A549 (cell line): Measurements from ENCODE around the gene ANP32A. TPM values are rescaled to one million over a fixed set of nuclear protein-coding genes. Genes with fewer than 3 reads are reported as not detected.

Experiments used
- ATAC-seq, 2 experiments: fragments of 200-7000 bp in 1 of 2; fragments of >200 bp in 1 of 2; cut with Nextera tagmentation in 1 of 2; cut with Tn5 transposase in 1 of 2; 3 replicates each; pipeline versions ENCODE4 v1.8.0 to v1.9.1; 2018 to 2020; ENCODE audit warnings: mild to moderate bottlenecking in 1 of 2, moderate library complexity in 1 of 2
- CTCF ChIA-PET: fragments of 300-600 bp; sonication (Branson Sonifier 250); formaldehyde crosslinking; extraction: SDS; loops from one replicate; lab custom pipeline; 2021; ENCODE audit warnings: antibody characterized with exemption, inconsistent platforms; lab: Yijun Ruan, JAX
- POLR2A ChIA-PET: fragments of 350-600 bp; formaldehyde crosslinking; extraction: SDS; loops from one replicate; lab custom pipeline; 2021; ENCODE audit warnings: antibody characterized with exemption, inconsistent platforms; lab: Yijun Ruan, JAX
- DNase-seq, 2 experiments: peaks; one replicate each; pipeline versions ENCODE4 v3.0.0 to v3.0.0-alpha.2; 2011 to 2016; ENCODE audit warnings: low read depth in 1 of 2, low spot score in 1 of 2
- FAIRE-seq: peaks from 2 replicates; lab custom pipeline; 2011; peaks lifted over from hg19 to GRCh38; lab: Jason Lieb, UNC
- H3K27ac ChIP-seq, 2 experiments: fragments of >200 bp; sonication (Bioruptor Twin); formaldehyde crosslinking; 3 replicates each; pipeline ENCODE4 v1.5.1; 2016 to 2017
- H3K4me1 ChIP-seq: fragments of >200 bp; sonication (Bioruptor Twin); formaldehyde crosslinking; 3 replicates; pipeline ENCODE4 v1.6.1; 2016
- H3K4me2 ChIP-seq: fragments of >200 bp; sonication (Bioruptor Twin); formaldehyde crosslinking; 3 replicates; pipeline ENCODE4 v1.6.1; 2016
- H3K4me3 ChIP-seq: fragments of >200 bp; sonication (Bioruptor Twin); formaldehyde crosslinking; 3 replicates; pipeline ENCODE4 v1.5.1; 2016
- H3K9me3 ChIP-seq: fragments of >200 bp; sonication (Bioruptor Twin); formaldehyde crosslinking; 3 replicates; pipeline ENCODE4 v1.6.1; 2016
- BHLHE40 ChIP-seq: IDR thresholded peaks from 2 replicates; pipeline ENCODE4 v1.6.1; 2012; ENCODE audit warnings: low read depth, low read length, inconsistent platforms
- CBX8 ChIP-seq: fragments of 200-600 bp; sonication (generic); IDR thresholded peaks from 2 replicates; pipeline ENCODE4 v1.6.1; 2016
- CEBPB ChIP-seq, 2 experiments: fragments of >200 bp in 1 of 2; sonication (Bioruptor Twin) in 1 of 2; formaldehyde crosslinking in 1 of 2; IDR thresholded peaks; 2 replicates each; pipeline ENCODE4 v1.6.1; 2012 to 2016
- CHD2 ChIP-seq: fragments of 150-350 bp; IDR thresholded peaks from 2 replicates; pipeline ENCODE4 v1.6.1; 2014; ENCODE audit warnings: low read length; ENCODE audit not compliant: partially characterized antibody
- EHMT2 ChIP-seq: fragments of 200-600 bp; sonication (generic); IDR thresholded peaks from 2 replicates; pipeline ENCODE4 v1.6.1; 2016; ENCODE audit warnings: antibody characterized with exemption, low read depth, mild to moderate bottlenecking, moderate library complexity
- GATA3 ChIP-seq: IDR thresholded peaks from 2 replicates; pipeline ENCODE4 v1.6.1; 2012; ENCODE audit warnings: borderline replicate concordance
- HDAC2 ChIP-seq: fragments of 200-600 bp; sonication (generic); IDR thresholded peaks from 2 replicates; pipeline ENCODE4 v1.6.1; 2016
- HOXB5 ChIP-seq: fragments of 250-450 bp; sonication (Bioruptor Pico); IDR thresholded peaks from 2 replicates; pipeline ENCODE4 v1.5.0; 2020; ENCODE audit warnings: mild to moderate bottlenecking, moderate library complexity
- JUN ChIP-seq, 2 experiments: fragments of >200 bp; sonication (Bioruptor Twin); formaldehyde crosslinking; IDR thresholded peaks; 2 replicates in 1 of 2; 3 replicates in 1 of 2; pipeline ENCODE4 v1.6.1; 2016 to 2017
- JUNB ChIP-seq: fragments of >200 bp; sonication (Bioruptor Twin); formaldehyde crosslinking; IDR thresholded peaks from 2 replicates; pipeline ENCODE4 v1.6.1; 2016
- MAFK ChIP-seq: fragments of 450-650 bp; IDR thresholded peaks from 2 replicates; pipeline ENCODE4 v1.6.1; 2014; ENCODE audit not compliant: partially characterized antibody
- MAZ ChIP-seq: fragments of 150-350 bp; IDR thresholded peaks from 2 replicates; pipeline ENCODE4 v1.6.1; 2014; ENCODE audit warnings: antibody characterized with exemption, low read depth, low read length, borderline replicate concordance
- POLR2A ChIP-seq: IDR thresholded peaks from 2 replicates; pipeline ENCODE4 v1.6.1; 2012; ENCODE audit warnings: mild to moderate bottlenecking, low read length
- RARB ChIP-seq: fragments of 250-450 bp; sonication (Bioruptor Pico); IDR thresholded peaks from 2 replicates; pipeline ENCODE4 v1.8.0; 2021; ENCODE audit warnings: mild to moderate bottlenecking, moderate library complexity
- RCOR1 ChIP-seq: fragments of 150-350 bp; IDR thresholded peaks from 2 replicates; pipeline ENCODE4 v1.6.1; 2014; ENCODE audit warnings: antibody characterized with exemption, low read length, low read depth
- SREBF2 ChIP-seq: fragments of 450-650 bp; IDR thresholded peaks from 2 replicates; pipeline ENCODE4 v1.6.1; 2014; ENCODE audit warnings: mild to moderate bottlenecking, moderate library complexity
- TFCP2L1 ChIP-seq: fragments of 250-450 bp; sonication (Bioruptor Pico); IDR thresholded peaks from 2 replicates; pipeline ENCODE4 v1.5.0; 2021; ENCODE audit warnings: mild to moderate bottlenecking
- TP53 ChIP-seq: fragments of 250-450 bp; sonication (Bioruptor Pico); IDR thresholded peaks from 2 replicates; pipeline ENCODE4 v1.5.0; 2021; ENCODE audit warnings: mild to moderate bottlenecking, moderate library complexity
- ZNF302 ChIP-seq: fragments of 250-450 bp; sonication (Bioruptor Pico); IDR thresholded peaks from 2 replicates; pipeline ENCODE4 v1.9.0; 2021; ENCODE audit warnings: inconsistent platforms, mild to moderate bottlenecking, moderate library complexity
- WGBS: methylation state at CpG from one replicate; pipeline ENCODE4 v1.1.6; 2017; ENCODE audit errors: missing lambda C conversion rate; 5-methylcytosine and 5-hydroxymethylcytosine counted together
- polyA plus RNA-seq, 4 experiments: library from polyadenylated mRNA; depleted of rRNA in 3 of 4; stranded (reverse); fragments of >200 nt; fragmentation: RNase III in 1 of 4; extraction: RNeasy Plus Mini Kit Qiagen cat#74134 plus additional on column Dnase treatment in 1 of 4; gene quantifications; 2 replicates in 3 of 4; 3 replicates in 1 of 4; pipeline ENCODE4 v1.2.3, GENCODE V29; 2011 to 2017
- TF ChIP-seq, protein P1 (sequence below): fragments of 450-650 bp; IDR thresholded peaks from 2 replicates; pipeline ENCODE4 v1.6.1; 2014; ENCODE audit warnings: antibody characterized with exemption
- TF ChIP-seq, protein P2 (sequence below): fragments of >200 bp; sonication (Bioruptor Twin); formaldehyde crosslinking; IDR thresholded peaks from 3 replicates; pipeline ENCODE4 v1.5.1; 2016
- TF ChIP-seq, protein P3 (sequence below): fragments of 250-450 bp; sonication (Bioruptor Pico); IDR thresholded peaks from 2 replicates; pipeline ENCODE4 v1.5.0; 2021; ENCODE audit warnings: mild to moderate bottlenecking, moderate library complexity, borderline replicate concordance
- TF ChIP-seq, protein P4 (sequence below): fragments of 150-350 bp; IDR thresholded peaks from 2 replicates; pipeline ENCODE4 v1.6.1; 2014; ENCODE audit warnings: low read depth, mild to moderate bottlenecking, low read length

ANP32A gene
- polyA plus RNA-seq, 2 of the 4 experiments (the other 2 are of a cell fraction): 208 to 354 TPM

DNA sequence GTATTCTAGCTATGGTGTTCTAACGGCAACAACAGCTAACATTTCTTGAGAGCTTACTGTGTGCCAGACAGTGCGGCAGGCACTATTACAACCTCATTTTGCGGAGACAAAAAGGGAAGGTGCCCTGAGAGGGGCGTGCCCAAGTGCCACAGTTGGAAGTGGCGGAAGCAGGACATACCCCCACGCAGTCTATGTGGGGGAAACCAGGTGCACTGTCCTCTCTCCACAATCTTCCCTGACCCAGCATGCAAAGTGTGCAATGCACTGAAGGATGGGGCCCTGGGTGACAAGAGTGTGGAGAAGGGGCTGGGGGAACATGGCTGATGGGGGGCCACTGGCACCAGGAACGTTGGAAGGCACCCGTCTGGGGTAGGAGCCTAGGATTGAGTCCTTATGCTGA lies 8.6 kb downstream of the ANP32A start:
- Histone ChIP-seq H3K4me3 (no peak overlapping the region), H3K9me3 (no peaks in the 10 kb centered on the region), H3K27ac (no peak overlapping the region), H3K4me1 (peaks cover 40% of the 10 kb centered on the region), H3K4me2 (no peak overlapping the region)
- ATAC-seq: no peak
- FAIRE-seq: no peak
- no peak for TF ChIP-seq TFCP2L1 (CRISPR knock-in tag)
- no peak for TF ChIP-seq RARB (CRISPR knock-in tag)
- no peak for TF ChIP-seq SREBF2
- TF ChIP-seq, protein P1, sequence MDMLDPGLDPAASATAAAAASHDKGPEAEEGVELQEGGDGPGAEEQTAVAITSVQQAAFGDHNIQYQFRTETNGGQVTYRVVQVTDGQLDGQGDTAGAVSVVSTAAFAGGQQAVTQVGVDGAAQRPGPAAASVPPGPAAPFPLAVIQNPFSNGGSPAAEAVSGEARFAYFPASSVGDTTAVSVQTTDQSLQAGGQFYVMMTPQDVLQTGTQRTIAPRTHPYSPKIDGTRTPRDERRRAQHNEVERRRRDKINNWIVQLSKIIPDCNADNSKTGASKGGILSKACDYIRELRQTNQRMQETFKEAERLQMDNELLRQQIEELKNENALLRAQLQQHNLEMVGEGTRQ: no peak
- TF ChIP-seq MAZ: no peak
- TF ChIP-seq GATA3: no peak
- no peak for TF ChIP-seq ZNF302 (CRISPR knock-in tag)
- TF ChIP-seq CHD2: no peak
- TF ChIP-seq, protein P2, sequence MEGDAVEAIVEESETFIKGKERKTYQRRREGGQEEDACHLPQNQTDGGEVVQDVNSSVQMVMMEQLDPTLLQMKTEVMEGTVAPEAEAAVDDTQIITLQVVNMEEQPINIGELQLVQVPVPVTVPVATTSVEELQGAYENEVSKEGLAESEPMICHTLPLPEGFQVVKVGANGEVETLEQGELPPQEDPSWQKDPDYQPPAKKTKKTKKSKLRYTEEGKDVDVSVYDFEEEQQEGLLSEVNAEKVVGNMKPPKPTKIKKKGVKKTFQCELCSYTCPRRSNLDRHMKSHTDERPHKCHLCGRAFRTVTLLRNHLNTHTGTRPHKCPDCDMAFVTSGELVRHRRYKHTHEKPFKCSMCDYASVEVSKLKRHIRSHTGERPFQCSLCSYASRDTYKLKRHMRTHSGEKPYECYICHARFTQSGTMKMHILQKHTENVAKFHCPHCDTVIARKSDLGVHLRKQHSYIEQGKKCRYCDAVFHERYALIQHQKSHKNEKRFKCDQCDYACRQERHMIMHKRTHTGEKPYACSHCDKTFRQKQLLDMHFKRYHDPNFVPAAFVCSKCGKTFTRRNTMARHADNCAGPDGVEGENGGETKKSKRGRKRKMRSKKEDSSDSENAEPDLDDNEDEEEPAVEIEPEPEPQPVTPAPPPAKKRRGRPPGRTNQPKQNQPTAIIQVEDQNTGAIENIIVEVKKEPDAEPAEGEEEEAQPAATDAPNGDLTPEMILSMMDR: no peak
- TF ChIP-seq CBX8: no peak
- POLR2A ChIA-PET: no interaction called here
- 91% methylated on average over 8 of the region's 8 CpGs for WGBS
- CTCF ChIA-PET: no interaction called here
- DNase-seq: no peak

DNA sequence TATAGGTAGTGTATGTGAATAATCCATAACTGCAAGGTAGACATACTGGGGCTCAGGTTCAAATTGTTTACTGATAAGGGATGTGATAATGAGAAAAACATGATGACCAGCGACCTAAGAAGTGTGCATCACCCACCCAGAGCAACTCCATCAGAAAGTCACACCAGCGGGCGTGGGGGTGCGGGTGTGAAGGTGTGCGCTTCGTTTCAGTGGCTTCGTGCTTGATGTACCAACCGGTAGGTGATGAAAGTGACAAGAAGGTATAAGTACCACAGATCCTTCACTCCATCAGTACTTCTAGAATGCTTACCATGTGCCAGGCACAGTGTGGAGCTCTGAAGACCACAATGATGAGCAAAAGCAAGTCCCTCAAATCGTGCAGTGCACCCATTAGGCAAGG lies 11.2 kb downstream of the ANP32A start:
- TF ChIP-seq, protein P3, sequence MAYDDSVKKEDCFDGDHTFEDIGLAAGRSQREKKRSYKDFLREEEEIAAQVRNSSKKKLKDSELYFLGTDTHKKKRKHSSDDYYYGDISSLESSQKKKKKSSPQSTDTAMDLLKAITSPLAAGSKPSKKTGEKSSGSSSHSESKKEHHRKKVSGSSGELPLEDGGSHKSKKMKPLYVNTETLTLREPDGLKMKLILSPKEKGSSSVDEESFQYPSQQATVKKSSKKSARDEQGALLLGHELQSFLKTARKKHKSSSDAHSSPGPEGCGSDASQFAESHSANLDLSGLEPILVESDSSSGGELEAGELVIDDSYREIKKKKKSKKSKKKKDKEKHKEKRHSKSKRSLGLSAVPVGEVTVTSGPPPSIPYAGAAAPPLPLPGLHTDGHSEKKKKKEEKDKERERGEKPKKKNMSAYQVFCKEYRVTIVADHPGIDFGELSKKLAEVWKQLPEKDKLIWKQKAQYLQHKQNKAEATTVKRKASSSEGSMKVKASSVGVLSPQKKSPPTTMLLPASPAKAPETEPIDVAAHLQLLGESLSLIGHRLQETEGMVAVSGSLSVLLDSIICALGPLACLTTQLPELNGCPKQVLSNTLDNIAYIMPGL (CRISPR knock-in tag): no peak
- TF ChIP-seq EHMT2: no peak
- TF ChIP-seq CHD2: no peak
- no peak for TF ChIP-seq HOXB5 (CRISPR knock-in tag)
- no peak for TF ChIP-seq HDAC2
- no peak for TF ChIP-seq GATA3
- ChIA-PET CTCF (interaction anchor here (1.2 kb wide), 1 partner anchor 11 kb away, joined by 4 read pairs; no protein-coding TSS in a partner anchor), POLR2A (no interaction called here)
- H3K4me3 ChIP-seq: no peak overlapping the region
- ATAC-seq (no peak), DNase-seq (no peak), FAIRE-seq (no peak)
- peaks cover 19% of the 10 kb centered on the region for H3K4me1 ChIP-seq
- no peak overlapping the region for H3K4me2 ChIP-seq
- no peaks in the 10 kb centered on the region for H3K9me3 ChIP-seq
- H3K27ac ChIP-seq: no peak overlapping the region
- 84% methylated on average over 9 of the region's 9 CpGs for WGBS

DNA sequence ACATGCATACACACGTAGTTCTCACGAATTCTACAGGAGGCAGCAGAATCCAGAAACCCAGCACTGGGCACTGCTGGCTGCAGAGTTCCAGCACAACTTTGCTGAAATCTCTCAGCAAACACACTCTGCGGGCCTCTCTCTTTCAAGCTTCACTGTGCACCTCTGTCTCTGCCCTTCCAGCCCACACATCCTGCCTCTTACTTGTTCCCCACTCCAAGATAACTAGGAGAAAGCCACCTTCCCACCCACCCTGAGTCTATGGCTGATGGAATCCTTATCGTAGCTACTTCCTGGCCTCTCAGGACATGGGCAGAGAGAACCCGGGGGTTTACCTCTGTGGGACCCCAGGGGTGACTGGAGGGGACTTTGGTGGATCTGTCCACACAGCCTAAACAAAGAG lies 11.9 kb downstream of the ANP32A start:
- Histone ChIP-seq H3K4me2 (no peak overlapping the region), H3K4me3 (no peak overlapping the region), H3K4me1 (peaks cover 17% of the 10 kb centered on the region), H3K27ac (no peak overlapping the region), H3K9me3 (no peaks in the 10 kb centered on the region)
- no peak for ATAC-seq
- CTCF ChIA-PET: interaction anchor here (1.2 to 1.9 kb wide), 2 partner anchors 10 to 78 kb away, joined by 4 to 5 read pairs; no protein-coding TSS in a partner anchor
- no peak for TF ChIP-seq CHD2
- no peak for TF ChIP-seq TP53
- TF ChIP-seq JUN (IDR thresholded peaks at IDR 0.05): no peak
- no peak for TF ChIP-seq POLR2A
- no peak for TF ChIP-seq RCOR1
- TF ChIP-seq, protein P2: no peak
- no peak for TF ChIP-seq JUNB
- TF ChIP-seq, protein P4, sequence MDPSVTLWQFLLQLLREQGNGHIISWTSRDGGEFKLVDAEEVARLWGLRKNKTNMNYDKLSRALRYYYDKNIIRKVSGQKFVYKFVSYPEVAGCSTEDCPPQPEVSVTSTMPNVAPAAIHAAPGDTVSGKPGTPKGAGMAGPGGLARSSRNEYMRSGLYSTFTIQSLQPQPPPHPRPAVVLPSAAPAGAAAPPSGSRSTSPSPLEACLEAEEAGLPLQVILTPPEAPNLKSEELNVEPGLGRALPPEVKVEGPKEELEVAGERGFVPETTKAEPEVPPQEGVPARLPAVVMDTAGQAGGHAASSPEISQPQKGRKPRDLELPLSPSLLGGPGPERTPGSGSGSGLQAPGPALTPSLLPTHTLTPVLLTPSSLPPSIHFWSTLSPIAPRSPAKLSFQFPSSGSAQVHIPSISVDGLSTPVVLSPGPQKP: no peak
- no peak for TF ChIP-seq MAFK
- TF ChIP-seq BHLHE40: no peak
- no peak for TF ChIP-seq CEBPB (IDR thresholded peaks at IDR 0.05)
- POLR2A ChIA-PET: no interaction called here
- no peak for FAIRE-seq
- 70% methylated on average over 5 of the region's 5 CpGs for WGBS
- no peak for DNase-seq
